Measurements from ENCODE around the gene CLDN14.

Gene CLDN14

DNA sequence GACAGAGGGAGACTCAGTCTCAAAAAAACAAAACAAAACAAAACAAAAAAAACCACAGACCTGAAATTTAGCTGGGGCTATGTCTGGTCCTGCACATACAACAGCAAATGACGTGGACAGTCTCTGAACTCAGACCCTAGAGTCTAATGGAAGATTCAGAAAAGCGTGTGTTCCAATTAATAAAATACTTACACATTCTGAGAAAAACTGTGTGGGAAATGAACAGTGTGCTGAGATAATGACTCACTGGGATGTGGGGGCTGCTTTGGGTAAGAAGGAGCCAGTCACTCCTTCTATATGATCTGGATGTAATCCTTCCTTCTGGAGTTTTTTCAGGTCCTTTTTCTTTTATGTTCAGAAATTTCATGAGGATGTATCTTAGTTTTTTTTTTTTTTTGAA lies 29.4 kb downstream of the CLDN14 start:
- no peak for DNase-seq
- intact Hi-C loops (cut with DNase I): no loop called here

DNA sequence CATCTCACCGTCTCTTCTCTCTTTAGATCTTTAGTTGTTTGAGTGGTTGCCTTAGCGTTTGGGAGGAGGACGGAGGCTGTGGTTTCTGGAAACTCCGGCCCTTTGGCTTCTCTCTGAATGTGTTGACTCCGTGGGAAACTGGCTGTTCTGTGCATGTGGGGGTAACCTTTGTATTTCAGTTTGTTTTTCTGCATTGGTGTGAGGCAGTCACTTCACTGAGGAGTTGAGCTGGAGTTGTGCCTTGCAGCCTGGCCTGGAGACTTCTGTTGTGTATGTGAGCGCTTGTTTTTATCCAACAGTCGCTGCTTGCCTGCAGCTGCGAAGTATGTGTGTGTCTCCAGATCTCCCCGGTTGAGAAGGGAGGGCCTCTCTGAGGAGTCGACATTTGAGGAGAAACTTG lies 33.6 kb downstream of the CLDN14 start:
- peak in 1 of 10 donors; percentile 11 for DNase-seq
- intact Hi-C loops (cut with DNase I): no loop called here

DNA sequence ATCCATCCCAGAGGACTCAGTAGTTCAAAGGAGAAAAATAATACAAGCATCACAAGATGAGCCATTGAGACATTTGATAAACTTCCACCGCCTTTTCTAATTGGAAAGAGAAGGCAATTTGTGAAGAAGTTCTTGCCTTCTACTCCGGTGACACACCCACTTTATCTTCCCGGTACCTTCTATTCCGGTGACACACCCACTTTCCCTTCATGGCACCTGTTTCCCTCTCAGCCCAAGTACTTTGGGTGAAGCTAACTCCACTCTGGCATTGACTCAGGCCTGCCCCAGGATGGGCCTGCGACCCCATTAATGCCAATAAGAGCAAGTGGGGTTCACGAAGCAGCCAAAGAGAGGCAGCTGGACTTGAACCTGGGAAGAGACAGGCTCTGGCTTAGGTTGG lies 38.2 kb downstream of the CLDN14 start:
- intact Hi-C loops (cut with DNase I): no loop called here
- DNase-seq: no peak

- intact Hi-C loops (cut with DNase I): no loop called here
- DNase-seq: no peak
These were observed 42.2 kb downstream of the CLDN14 start for GRCh38 chr21:36437745-36438128.

GRCh38 chr21:36436829-36437744 lies 42.8 kb downstream of the CLDN14 start:
- intact Hi-C loops (cut with DNase I): no loop called here
- DNase-seq: no peak

- peak in 1 of 10 donors; percentile 15 for DNase-seq
- intact Hi-C loops (cut with DNase I): no loop called here
These were observed 45.8 kb downstream of the CLDN14 start for GRCh38 chr21:36434144-36434543.

DNA sequence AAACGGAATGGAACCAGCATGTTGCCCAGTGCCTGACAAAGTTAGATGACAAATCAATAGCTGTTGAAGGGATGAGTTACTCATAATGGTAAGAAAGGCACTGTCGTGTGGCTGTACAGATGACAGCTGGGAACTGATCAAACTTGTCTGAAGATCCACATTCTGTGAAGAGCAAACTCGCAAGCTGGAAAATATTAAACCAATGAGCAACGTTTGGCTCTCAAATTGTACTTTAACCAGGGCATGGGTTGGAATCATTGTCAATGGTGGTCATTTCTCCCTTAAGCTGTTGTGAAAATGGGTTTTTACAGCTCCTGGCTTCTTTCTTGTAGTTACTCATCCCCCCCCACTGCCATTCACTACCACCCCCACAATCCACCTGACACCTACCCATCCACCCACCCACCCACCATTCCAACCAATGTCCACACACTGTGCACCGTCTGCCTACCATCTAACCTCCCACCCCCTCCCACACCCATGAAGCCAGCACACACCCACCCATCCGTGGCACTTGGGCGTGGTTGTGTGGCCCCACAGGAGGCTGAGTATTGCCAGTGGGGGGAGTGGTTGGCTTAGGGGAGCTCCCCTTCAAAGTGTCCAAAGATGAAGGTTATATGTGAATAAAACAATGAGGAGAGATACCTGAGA lies 46.7 kb downstream of the CLDN14 start:
- intact Hi-C loops (cut with DNase I): no loop called here
- DNase-seq: peak in 1 of 10 donors; percentile 13

GRCh38 chr21:36431252-36431651 lies 48.7 kb downstream of the CLDN14 start:
- intact Hi-C loops (cut with DNase I): no loop called here
- peak in 1 of 10 donors; percentile 4 for DNase-seq

- intact Hi-C loops (cut with DNase I): no loop called here
- peak in 1 of 10 donors; percentile 3 for DNase-seq
These were observed 49.1 kb downstream of the CLDN14 start for GRCh38 chr21:36430841-36431240.

DNA sequence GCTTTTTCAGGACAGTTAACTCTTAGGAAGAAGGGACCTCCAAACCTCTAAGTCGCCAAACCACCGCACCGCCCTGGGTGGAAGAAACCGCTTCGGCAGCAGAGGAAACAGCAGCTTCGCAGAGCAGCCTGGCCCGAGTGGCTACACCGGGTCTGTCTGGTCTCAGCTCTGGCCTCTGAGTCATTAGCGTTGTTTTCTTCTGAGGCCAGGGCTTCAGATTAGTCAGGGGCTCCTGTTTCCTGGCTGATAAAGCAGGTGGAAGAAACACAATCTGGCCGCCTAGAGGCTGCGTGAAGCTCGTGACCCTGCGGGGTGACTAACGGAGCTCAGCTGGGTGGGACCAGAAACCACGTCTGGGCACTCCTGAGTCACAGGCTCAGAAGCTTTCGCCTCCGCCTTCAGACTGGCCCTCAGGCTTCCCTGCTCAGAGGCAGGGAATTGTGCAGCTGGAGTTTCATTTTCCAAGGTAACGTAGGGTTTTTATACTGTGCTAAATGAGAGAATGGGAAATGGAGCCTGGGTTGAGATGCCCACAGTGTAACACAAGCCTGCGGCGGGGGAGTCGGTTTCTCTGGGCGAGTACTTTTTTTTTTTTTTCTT lies 49.9 kb downstream of the CLDN14 start:
- peak in 1 of 10 donors; percentile 60 for DNase-seq
- intact Hi-C loops (cut with DNase I): loop anchor here (10.0 kb wide), 1 partner anchor 495 kb away; no protein-coding TSS in a partner anchor

GRCh38 chr21:36428761-36429432 lies 51.0 kb downstream of the CLDN14 start:
- peak in 1 of 10 donors; percentile 48 for DNase-seq
- intact Hi-C loops (cut with DNase I): loop anchor here (10.0 kb wide), 1 partner anchor 496 kb away; no protein-coding TSS in a partner anchor

DNA sequence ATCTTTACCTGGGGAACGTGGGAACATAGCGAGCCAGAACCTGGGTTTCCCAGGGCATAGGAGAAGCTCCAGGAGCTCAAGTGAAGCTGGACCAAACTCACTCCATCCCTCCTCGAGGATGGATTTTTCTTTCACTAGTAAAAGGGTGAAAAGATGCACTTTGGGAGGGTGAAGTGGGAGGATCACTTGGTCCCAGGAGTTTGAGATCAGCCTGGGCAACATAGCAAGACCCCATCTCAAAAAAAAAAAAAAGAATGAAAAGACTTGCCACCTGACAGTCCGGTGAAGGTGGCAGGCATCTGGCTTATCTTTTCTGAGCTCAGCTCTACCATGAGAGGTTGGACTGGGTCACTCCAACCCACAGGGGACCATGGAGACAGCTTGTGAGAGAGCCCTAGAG lies 52.4 kb downstream of the CLDN14 start:
- intact Hi-C loops (cut with DNase I): loop anchor here (10.0 kb wide), 1 partner anchor 497 kb away; no protein-coding TSS in a partner anchor
- peak in 2 of 10 donors; percentile 4 to 28 for DNase-seq

GRCh38 chr21:36425286-36425685 lies 54.6 kb downstream of the CLDN14 start:
- DNase-seq: peak in 1 of 10 donors; percentile 55
- intact Hi-C loops (cut with DNase I): loop anchor here (10.0 kb wide), 1 partner anchor 500 kb away; no protein-coding TSS in a partner anchor

DNA sequence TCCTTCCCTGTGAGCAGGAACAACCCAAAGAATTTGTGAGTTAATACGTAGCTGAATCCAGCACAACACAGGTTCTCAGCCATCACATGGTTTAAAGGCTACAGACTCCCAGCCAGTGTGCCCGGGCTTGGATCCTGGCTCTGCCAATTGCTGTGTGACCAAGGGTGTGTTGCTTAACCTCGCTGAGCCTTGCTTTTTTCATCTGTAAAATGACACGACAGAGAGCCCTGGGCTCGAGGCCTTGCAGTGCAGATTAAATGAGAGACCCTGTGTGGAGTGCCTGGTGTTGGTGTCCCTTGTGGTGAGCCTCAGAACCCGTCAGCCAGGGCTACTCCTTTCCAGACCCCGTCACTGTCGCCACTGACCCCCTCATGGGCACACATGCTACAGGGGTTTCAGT lies 55.3 kb downstream of the CLDN14 start:
- intact Hi-C loops (cut with DNase I): loop anchor here (10.0 kb wide), 1 partner anchor 500 kb away; no protein-coding TSS in a partner anchor
- peak in 1 of 10 donors; percentile 37 for DNase-seq

GRCh38 chr21:36423771-36424433 lies 56.0 kb downstream of the CLDN14 start:
- intact Hi-C loops (cut with DNase I): loop anchor here (10.0 kb wide), 1 partner anchor 501 kb away; no protein-coding TSS in a partner anchor
- peak in 1 of 10 donors; percentile 20 for DNase-seq

DNA sequence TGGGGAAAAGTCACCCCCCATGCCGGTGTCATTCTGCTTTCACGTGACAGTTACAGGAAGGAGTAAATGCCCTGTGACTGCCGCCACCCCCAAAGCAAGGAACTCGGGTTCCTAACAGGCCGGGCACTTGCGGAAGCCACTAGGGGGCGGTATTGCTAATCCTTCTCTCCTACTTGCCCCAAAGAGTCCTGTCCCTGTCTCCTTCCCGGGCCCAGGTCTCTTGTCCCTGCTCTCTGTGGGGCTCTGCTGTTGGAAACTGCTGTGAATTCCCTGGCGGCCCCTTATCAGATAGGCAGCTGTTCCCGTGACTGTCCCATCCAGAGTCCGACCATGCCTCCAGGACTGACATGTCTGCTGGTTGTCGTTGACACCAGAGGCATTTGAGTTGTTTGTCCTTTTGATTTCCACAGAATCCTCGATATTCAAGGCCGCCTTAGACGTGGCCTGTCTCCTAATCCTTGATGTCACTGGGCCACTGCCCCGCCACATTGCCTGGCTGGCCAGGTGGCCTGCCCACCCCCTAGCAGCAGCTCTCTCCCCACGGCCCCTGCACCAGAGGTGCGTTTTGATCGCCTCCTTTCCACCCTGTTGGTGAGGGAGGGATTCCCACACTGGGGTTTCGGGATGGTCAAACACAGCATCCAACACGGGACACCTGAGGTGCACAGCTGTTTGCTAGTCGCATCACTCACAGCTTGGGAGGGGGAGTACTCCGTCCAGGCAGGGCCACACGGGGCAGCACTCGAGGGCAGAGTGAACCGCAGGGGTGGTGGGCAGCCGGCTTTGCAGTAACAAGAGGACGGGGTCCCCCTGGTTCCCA lies 57.4 kb downstream of the CLDN14 start:
- DNase-seq: peak in 3 of 10 donors; percentile 24 to 80 (median 55)
- intact Hi-C loops (cut with DNase I): loop anchor here (10.0 kb wide), 1 partner anchor 502 kb away; no protein-coding TSS in a partner anchor

DNA sequence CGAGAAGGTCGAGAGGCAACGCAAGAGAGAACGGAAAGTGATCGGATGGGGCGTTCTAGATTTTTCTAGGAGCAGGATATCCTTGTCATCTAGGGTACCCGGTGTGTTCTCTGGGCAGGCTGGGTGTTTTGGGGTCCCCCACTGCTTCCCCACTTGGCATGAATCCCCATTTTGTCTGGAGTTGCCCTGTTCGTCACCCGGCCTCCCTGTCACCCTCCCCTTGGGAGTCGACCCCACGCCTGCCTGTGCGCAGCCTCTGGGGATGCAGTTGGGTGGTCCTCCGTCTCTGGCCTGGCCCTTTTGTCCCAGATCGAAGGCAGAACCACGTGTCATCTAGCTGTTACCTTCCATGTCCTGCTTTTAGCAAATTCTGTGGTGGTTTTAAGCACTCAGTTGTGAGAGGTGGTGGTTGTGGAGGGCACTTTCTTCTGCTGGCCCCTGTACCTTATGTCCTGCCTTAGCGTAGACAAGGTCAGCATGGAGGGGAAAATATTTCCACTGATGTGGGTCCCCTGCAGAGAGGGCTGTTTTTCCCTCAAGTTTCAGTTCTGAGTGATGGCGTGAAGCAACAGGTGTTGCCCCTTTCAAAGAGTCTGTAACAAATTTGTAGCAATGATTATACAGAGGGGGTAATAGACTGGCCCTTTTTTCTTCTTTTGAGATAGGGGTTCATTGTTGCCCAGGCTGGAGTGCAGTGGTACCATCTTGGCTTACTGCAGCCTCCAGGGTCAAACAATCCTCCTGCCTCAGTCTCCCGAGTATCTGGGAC lies 59.2 kb downstream of the CLDN14 start:
- intact Hi-C loops (cut with DNase I): loop anchor here (10.0 kb wide), 1 partner anchor 504 kb away; no protein-coding TSS in a partner anchor
- peak in 1 of 10 donors; percentile 62 for DNase-seq

- intact Hi-C loops (cut with DNase I): loop anchor here (10.0 kb wide), 1 partner anchor 505 kb away; no protein-coding TSS in a partner anchor
These were observed 59.9 kb downstream of the CLDN14 start for GRCh38 chr21:36419996-36420395.

More at GRCh38 chr21:36419996-36420395, 59.9 kb downstream of the CLDN14 start:
- peak; percentile 45 to 95 (median 68) for DNase-seq
